ENCODE data around the gene SCAP. TPM values are rescaled to one million over a fixed set of nuclear protein-coding genes. Genes with fewer than 3 reads are reported as not detected.

SCAP gene
- total RNA-seq = 52.6 and 68.0 TPM in 2 replicates

GRCh38 chr3:47475570-47476329 is at the start of gene SCAP:
TSS of gene SCAP (minus strand) at chr3:47475941. CDS start at chr3:47442993, 32,948 bp downstream.

GRCh38 chr3:47513125-47513929 is 37.6 kb upstream of the SCAP start, which contains the start of gene ELP6:
TSS of gene ELP6 (minus strand) at chr3:47513712. CDS start at chr3:47513590, 122 bp downstream.

GRCh38 chr3:47380601-47381316 is 95.0 kb downstream of the SCAP start, which contains the start of gene PTPN23:
TSS of gene PTPN23 (plus strand) at chr3:47381021. CDS start at chr3:47381097, 76 bp downstream.

Other genes starting within 250 kb of the SCAP start
- gene KIF9, start 193.1 kb downstream of the SCAP start, total RNA-seq = 12.6 and 34.9 TPM in 2 replicates
- gene KLHL18, start 193.0 kb downstream of the SCAP start, total RNA-seq = 11.2 and 22.5 TPM in 2 replicates
- gene PTPN23, start 94.9 kb downstream of the SCAP start, total RNA-seq = 10.7 and 19.3 TPM in 2 replicates
- 26.5 and 37.0 TPM in 2 replicates for gene ELP6, start 37.8 kb upstream of the SCAP start, total RNA-seq
- gene CSPG5, start 102.9 kb upstream of the SCAP start, total RNA-seq = 0.35 TPM in 1 of 2 replicates, not detected in the other

All from myometrial cell (primary cell).